ENCODE measurements around the gene ATPAF1. TPM values are rescaled to one million over a fixed set of nuclear protein-coding genes. Genes with fewer than 3 reads are reported as not detected.

ATPAF1 gene
- total RNA-seq, 1 experiment from 2014 or later = 39.0 TPM

GRCh38 chr1:46583494-46583893 is 84.7 kb downstream of the ATPAF1 start:
- H3K27me3 ChIP-seq (ENCODE audit: control insufficient read depth, insufficient read depth, low read length) = no peaks in the 10 kb centered on the region
- H3K4me1 ChIP-seq (ENCODE audit: control insufficient read depth, insufficient read depth, low read length) = no peaks in the 10 kb centered on the region
- intact Hi-C loops (cut with micrococcal nuclease; ENCODE audit: unreplicated experiment) = no loop called here
- no peak for ATAC-seq
- CTCF ChIA-PET = no interaction called here
- POLR2A ChIA-PET = no interaction called here
- H3K4me3 ChIP-seq (ENCODE audit: low read depth in 2 of 2, low read length in 2 of 2) = no peak overlapping the region
- no TSS peak for BruUV-seq (replicated peaks)
- H3K9me3 ChIP-seq (ENCODE audit: control insufficient read depth, insufficient read depth, low read depth, low read length) = no peaks in the 10 kb centered on the region
- no peak for DNase-seq (ENCODE audit: low read depth, low spot score)
- TF ChIP-seq REST (IDR thresholded peaks at IDR 0.05; ENCODE audit: insufficient read depth in 1 of 2, low read depth in 2 of 2, low read length in 1 of 2) = no peak
- TF ChIP-seq SIN3A (IDR thresholded peaks at IDR 0.05; ENCODE audit: borderline replicate concordance, insufficient read depth, low read depth, low read length) = no peak
- TF ChIP-seq CTCF (IDR thresholded peaks at IDR 0.05) = no peak
- no peak for TF ChIP-seq TCF7L2 (IDR thresholded peaks at IDR 0.05; ENCODE audit: low read depth, low read length)
- no peak for TF ChIP-seq POLR2AphosphoS5 (IDR thresholded peaks at IDR 0.05; ENCODE audit: low read depth, low read length)
- no peak overlapping the region for H3K27ac ChIP-seq (ENCODE audit: low read length)
- H3K36me3 ChIP-seq (ENCODE audit: control insufficient read depth, insufficient read depth, low read length) = no peaks in the 10 kb centered on the region; the same call in 1 of the 2 replicates
- in situ Hi-C loops (cut with HindIII; ENCODE audit: low pct_unique_long_range_greater_than_20kb, low sequenced_read_pairs) = no loop called here

GRCh38 chr1:46582972-46583371 is 85.2 kb downstream of the ATPAF1 start:
- TF ChIP-seq TCF7L2 (IDR thresholded peaks at IDR 0.05; ENCODE audit: low read depth, low read length) = no peak
- TF ChIP-seq CTCF (IDR thresholded peaks at IDR 0.05) = no peak
- no peak for TF ChIP-seq REST (IDR thresholded peaks at IDR 0.05; ENCODE audit: insufficient read depth in 1 of 2, low read depth in 2 of 2, low read length in 1 of 2)
- no peak for TF ChIP-seq POLR2AphosphoS5 (IDR thresholded peaks at IDR 0.05; ENCODE audit: low read depth, low read length)
- TF ChIP-seq SIN3A (IDR thresholded peaks at IDR 0.05; ENCODE audit: borderline replicate concordance, insufficient read depth, low read depth, low read length) = no peak
- ChIA-PET CTCF (no interaction called here), POLR2A (no interaction called here)
- H3K4me1 ChIP-seq (ENCODE audit: control insufficient read depth, insufficient read depth, low read length) = no peaks in the 10 kb centered on the region
- H3K4me3 ChIP-seq (ENCODE audit: low read depth in 2 of 2, low read length in 2 of 2) = no peak overlapping the region
- no peak overlapping the region for H3K27ac ChIP-seq (ENCODE audit: low read length)
- no peaks in the 10 kb centered on the region for H3K9me3 ChIP-seq (ENCODE audit: control insufficient read depth, insufficient read depth, low read depth, low read length)
- ATAC-seq = no peak
- BruUV-seq (replicated peaks) = no TSS peak
- DNase-seq (ENCODE audit: low read depth, low spot score) = no peak
- intact Hi-C loops (cut with micrococcal nuclease; ENCODE audit: unreplicated experiment) = no loop called here
- no peaks in the 10 kb centered on the region; the same call in 1 of the 2 replicates for H3K36me3 ChIP-seq (ENCODE audit: control insufficient read depth, insufficient read depth, low read length)
- in situ Hi-C loops (cut with HindIII; ENCODE audit: low pct_unique_long_range_greater_than_20kb, low sequenced_read_pairs) = no loop called here
- no peaks in the 10 kb centered on the region for H3K27me3 ChIP-seq (ENCODE audit: control insufficient read depth, insufficient read depth, low read length)

Other genes starting within 250 kb of the ATPAF1 start
- gene DMBX1, start 178.5 kb downstream of the ATPAF1 start, total RNA-seq (2021; ENCODE audit: unreplicated experiment) = 0.05 TPM
- gene KNCN, start 116.7 kb downstream of the ATPAF1 start, total RNA-seq (2021; ENCODE audit: unreplicated experiment) = not detected
- gene MKNK1, start 64.1 kb downstream of the ATPAF1 start, total RNA-seq (2021; ENCODE audit: unreplicated experiment) = 40.1 TPM
- 10.5 TPM for gene MOB3C, start 51.6 kb downstream of the ATPAF1 start, total RNA-seq (2021; ENCODE audit: unreplicated experiment)
- gene TEX38, start 3.5 kb upstream of the ATPAF1 start, total RNA-seq (2021; ENCODE audit: unreplicated experiment) = not detected
- gene EFCAB14, start 50.8 kb upstream of the ATPAF1 start, total RNA-seq (2021; ENCODE audit: unreplicated experiment) = 86.8 TPM
- gene CYP4B1, start 130.7 kb upstream of the ATPAF1 start, total RNA-seq (2021; ENCODE audit: unreplicated experiment) = not detected

All from Panc1 (cell line).